PC-9 (cell line): ENCODE results near the gene SOX18.

Source experiments
- CTCF ChIP-seq: fragments of 200-600 bp; sonication (generic); conservative IDR thresholded peaks from 2 replicates; pipeline ENCODE4 v1.6.1; 2017; ENCODE audit warnings: mixed run types, antibody characterized with exemption, mild to moderate bottlenecking, moderate library complexity
- EZH2 ChIP-seq: fragments of 200-600 bp; sonication (generic); IDR thresholded peaks from 2 replicates; pipeline ENCODE4 v1.8.0; 2017; ENCODE audit warnings: antibody characterized with exemption, low read depth

GRCh38 chr20:64021124-64021975 is 28.1 kb downstream of the SOX18 start:
- TF ChIP-seq EZH2 (no peak), CTCF (no peak)
